GM19238 (cell line): ENCODE results near the gene RFX4.
"Not testable (repeated sequence)": the region's sequence is repeated elsewhere in the genome, so short reads cannot be mapped to it uniquely, and the experiment has no call there.

Experiments
- DNase-seq: peaks from one replicate; pipeline ENCODE4 v3.0.0; 2011; ENCODE audit warnings: low spot score; ENCODE audit not compliant: insufficient read length

Gene RFX4

GRCh38 chr12:106726603-106727202 is 143.9 kb downstream of the RFX4 start:
- DNase-seq, result not testable (repeated sequence)

- no peak for DNase-seq
Observed at GRCh38 chr12:106729611-106730010, 146.8 kb downstream of the RFX4 start.

GRCh38 chr12:106732890-106733289 is 150.1 kb downstream of the RFX4 start:
- no peak for DNase-seq

- DNase-seq, result no peak
Observed at GRCh38 chr12:106733660-106734059, 150.9 kb downstream of the RFX4 start.

GRCh38 chr12:106736051-106736957 is 153.5 kb downstream of the RFX4 start:
- DNase-seq, result no peak

GRCh38 chr12:106739318-106739717 is 156.5 kb downstream of the RFX4 start:
- DNase-seq, result no peak

GRCh38 chr12:106739815-106740530 is 157.2 kb downstream of the RFX4 start:
- no peak for DNase-seq

- DNase-seq, result no peak
Observed at GRCh38 chr12:106740818-106741217, 158.0 kb downstream of the RFX4 start.

- DNase-seq, result no peak
Observed at GRCh38 chr12:106741247-106741646, 158.4 kb downstream of the RFX4 start.

GRCh38 chr12:106743270-106743988 is 160.6 kb downstream of the RFX4 start:
- no peak for DNase-seq

GRCh38 chr12:106744600-106744999 is 161.8 kb downstream of the RFX4 start:
- no peak for DNase-seq

- DNase-seq, result no peak
Observed at GRCh38 chr12:106745181-106745745, 162.5 kb downstream of the RFX4 start.

- DNase-seq, result no peak
Observed at GRCh38 chr12:106747973-106748436, 165.2 kb downstream of the RFX4 start.

GRCh38 chr12:106750524-106750923 is 167.7 kb downstream of the RFX4 start:
- no peak for DNase-seq

GRCh38 chr12:106753526-106753925 is 170.7 kb downstream of the RFX4 start:
- peak; percentile 50 for DNase-seq

- DNase-seq, result no peak
Observed at GRCh38 chr12:106754331-106754730, 171.5 kb downstream of the RFX4 start.

- no peak for DNase-seq
Observed at GRCh38 chr12:106757623-106758348, 175.0 kb downstream of the RFX4 start.

GRCh38 chr12:106758349-106759110 is 175.7 kb downstream of the RFX4 start:
- no peak for DNase-seq

- no peak for DNase-seq
Observed at GRCh38 chr12:106759526-106760183, 176.9 kb downstream of the RFX4 start.
